HG02852 (cell line): ENCODE data around the gene RAB11FIP4.
A peak's percentile ranks its signal among the peaks of the same experiment; 100 is the strongest.

Experiments
- ATAC-seq: cut with Tn5 transposase; IDR thresholded peaks from one replicate; pipeline ENCODE4 v1.9.1; 2021; ENCODE audit warnings: mild to moderate bottlenecking, moderate library complexity; ENCODE audit not compliant: unreplicated experiment

RAB11FIP4 gene

GRCh38 chr17:31518478-31518877 is 127.0 kb downstream of the RAB11FIP4 start:
- no peak for ATAC-seq

DNA sequence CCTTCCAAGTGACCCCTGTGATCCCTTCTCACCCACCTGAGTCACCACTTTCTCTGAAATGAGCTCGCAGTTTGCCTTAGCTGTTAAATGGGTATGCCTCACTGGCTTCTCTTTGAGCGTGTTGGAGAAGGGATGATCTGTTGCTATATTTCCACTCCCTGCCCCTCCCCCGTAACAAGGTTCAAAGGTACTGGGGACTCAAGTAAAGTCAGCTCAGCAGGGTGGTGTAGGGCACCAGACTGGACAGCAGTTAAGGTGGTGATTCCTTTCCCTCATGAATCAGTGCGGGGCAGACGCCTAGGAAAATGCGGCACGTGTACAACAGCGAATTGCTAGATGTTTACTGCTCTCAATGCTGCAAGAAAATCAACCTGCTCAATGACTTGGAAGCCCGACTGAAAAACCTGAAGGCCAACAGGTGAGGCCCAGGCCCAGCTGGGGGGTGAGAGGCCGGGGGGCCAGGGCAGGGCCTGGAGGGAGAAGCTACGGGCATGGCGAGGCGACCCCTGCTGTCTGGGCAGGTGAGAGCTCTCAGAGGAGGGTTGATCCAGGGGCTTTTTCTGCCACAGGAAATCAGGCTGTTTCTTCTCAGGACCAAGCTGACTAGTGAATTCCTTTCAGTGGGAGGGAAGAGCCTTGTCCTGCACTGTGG is 130.3 kb downstream of the RAB11FIP4 start:
- no peak for ATAC-seq

DNA sequence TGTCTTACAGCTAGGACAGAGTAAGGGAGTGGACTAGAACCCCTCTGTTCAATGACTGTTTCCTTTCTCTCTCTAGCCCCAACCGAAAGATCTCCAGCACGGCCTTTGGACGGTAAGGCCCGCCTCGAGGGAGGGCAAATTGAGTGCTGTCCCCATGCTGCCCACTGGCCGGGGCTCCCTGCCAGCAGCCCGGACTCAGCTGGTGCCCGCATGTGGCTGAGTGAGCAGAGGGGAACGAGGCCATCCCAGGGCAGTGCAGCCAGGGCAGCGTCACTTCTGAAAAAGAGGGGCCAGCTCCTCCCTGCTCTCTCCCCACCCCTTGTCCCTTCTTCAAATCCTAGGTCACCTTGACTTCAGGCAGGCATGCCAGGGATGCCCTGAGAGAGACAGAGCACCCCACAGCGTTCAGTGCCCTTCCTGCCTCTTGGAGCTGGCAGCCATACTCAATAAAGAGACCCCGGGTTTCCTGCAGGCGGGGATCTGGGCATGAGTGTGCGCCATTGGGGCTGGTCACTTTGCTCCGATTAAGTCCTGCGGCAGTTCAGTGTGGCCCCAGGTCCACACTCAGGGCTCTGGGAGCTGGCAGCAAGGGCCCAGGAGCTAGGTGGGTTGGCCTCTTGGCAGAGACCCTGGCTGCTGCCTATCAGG is 130.9 kb downstream of the RAB11FIP4 start:
- ATAC-seq: no peak

DNA sequence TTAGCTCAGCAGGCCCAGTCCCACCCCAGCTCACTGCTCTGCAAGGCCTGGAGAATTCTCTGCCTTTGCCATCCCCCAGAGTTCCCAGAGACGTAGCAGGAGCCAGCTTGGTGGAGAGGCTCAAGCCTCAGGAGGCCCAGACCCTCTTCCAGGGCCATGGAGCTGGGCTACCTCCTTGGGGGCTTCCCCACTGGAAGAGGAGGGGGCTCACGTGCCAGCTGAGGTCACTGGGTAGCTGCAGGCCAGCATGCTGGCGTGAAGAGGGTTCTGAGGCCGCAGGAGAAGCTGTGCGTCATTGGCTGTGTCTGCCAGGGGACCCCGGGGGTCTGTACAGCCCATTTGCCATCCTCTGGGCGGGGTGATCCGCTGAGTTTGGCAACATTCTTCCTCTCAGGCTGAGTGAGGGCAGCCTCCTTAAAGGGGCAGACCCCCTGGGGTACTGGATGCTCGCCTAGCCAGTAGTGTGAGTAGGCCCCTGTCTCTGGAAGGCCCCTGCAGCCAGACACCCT is 131.6 kb downstream of the RAB11FIP4 start:
- no peak for ATAC-seq

GRCh38 chr17:31523862-31524730 is 132.6 kb downstream of the RAB11FIP4 start:
- ATAC-seq: no peak

DNA sequence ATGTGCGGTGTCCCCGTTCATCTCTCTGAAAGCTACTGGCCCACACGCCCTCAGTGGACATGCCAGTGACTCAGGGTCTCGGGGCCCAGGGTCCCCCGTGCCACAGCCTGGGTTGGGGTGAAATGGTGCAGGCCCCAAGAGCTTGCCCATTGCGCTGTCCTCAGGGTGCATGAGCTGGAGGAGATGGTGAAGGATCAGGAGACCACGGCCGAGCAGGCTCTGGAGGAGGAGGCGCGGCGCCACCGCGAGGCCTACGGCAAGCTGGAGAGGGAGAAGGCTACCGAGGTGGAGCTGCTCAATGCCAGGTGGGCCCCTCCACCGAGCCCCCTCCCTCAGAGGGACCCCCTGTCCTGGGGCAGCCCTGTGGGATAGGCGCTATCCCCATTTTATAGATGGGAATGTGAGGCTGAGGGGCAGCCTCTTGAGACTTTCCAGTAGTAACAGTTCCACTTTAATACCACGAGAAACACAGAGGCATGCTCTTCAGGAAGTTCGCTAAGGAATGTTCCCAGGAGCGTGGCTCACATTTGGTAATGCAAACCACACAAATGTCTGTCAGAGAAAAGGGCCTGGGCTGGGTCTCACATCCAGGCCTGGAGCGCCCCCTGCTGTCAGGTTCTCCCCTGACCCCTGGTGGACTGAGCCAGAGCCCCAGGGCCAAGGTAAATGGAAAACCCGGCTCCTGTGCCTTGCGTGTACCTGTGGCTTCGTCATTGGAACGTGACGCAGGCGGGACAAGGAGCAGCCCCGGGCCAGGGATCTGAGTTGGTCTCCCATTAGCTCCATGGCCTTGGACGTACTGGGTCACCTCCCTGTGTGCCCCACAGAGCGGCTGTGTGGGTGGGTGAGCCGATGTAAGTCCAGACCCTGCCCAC is 133.7 kb downstream of the RAB11FIP4 start:
- no peak for ATAC-seq

GRCh38 chr17:31525801-31526549 is 134.5 kb downstream of the RAB11FIP4 start:
- ATAC-seq: no peak

- ATAC-seq: no peak
These were observed 136.1 kb downstream of the RAB11FIP4 start for GRCh38 chr17:31527606-31528005.

- no peak for ATAC-seq
These were observed 136.9 kb downstream of the RAB11FIP4 start for GRCh38 chr17:31528291-31528874.

DNA sequence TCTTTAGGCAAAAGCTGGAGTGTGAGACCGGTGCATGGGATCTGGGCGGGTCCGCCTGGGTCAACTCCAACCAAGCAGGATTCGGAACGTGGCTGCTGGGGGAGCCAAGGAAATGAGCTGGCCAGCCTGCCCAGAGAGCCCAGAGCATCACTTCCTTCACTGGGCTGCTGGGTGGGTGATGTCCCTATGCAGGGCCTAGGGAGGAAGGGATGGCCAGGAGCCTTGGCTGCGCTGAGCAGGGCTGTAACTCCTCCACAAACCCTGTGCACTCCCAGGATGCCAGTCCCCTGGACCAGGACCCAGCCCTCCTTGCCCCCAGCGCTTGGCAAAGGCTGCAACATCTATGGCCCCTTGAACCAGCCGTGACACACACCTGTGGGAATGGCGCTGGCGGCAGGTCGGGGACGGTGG is 138.4 kb downstream of the RAB11FIP4 start:
- no peak for ATAC-seq

DNA sequence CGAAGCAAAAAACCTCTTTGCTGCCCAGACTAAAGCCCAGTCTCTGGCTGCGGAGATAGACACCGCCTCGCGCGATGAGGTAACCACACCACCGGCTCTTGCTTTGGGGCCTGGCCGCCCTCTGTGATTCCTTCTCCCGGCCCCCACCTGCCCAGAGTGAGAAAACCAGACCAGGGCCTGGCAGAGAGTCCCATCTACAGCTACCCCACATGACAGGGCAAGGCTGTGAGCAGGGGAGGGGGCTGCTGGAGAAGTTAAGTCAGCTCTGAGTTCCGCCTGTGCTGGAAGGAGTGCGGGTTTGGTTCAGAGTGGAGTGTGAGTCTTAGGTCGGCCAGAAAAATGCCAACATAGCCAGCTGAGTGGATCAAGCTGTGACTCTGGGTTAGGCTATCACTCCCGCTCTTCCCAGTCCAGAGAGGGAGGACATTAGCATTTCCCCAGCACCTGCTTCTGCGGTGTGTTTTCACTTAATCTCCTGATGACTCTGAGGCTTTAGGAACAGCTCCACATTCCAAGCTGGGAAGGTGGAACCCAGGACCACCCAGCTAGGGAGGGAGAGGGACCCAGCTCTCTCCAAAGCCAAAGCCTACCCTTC is 139.0 kb downstream of the RAB11FIP4 start:
- ATAC-seq: no peak

DNA sequence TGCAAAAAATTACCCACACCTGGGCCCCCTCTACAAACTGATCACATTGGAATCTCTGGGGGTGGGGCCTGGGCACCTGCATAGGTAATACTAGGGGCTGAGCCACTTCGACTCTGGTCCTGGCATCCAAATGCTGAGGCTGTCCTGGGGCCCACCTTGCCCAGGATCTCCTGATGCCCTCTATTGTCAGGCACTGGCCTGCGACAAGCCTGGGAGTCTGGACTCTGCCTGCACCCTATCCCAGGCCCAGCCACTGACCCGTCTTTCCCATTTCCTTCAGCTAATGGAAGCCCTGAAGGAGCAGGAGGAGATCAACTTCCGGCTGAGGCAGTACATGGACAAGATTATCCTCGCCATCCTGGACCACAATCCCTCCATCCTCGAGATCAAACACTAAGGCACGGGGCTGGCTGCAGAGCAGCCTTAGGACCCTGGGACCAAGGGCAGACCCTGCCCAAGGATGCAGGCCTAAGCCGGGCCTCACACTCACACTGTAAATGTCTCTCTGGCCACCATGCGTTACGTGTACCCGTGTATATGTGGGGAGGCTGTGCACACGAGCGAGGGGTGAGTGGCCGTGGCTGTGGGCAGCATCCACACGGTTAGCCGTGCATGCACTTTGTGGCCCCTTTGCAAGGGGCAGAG is 140.0 kb downstream of the RAB11FIP4 start:
- ATAC-seq: no peak

DNA sequence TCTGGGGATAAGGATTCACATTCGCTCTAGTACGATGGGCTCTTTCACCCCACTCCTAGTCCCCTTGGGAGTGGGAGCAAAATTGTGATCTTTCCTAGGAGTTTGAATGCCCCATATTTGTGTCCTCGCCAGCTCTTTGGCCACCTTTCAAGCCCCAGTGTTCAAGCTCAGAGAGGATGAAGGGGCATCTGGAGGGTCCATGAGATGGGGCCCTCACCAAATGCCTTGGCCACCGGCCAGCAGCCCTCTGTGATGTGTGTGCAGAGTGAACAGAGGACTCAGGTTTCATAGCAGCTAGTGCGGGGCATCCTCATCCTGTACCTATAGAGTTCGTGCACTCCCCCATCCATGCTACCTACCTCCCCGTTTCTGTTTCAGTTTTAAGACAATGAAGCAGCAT is 140.6 kb downstream of the RAB11FIP4 start:
- ATAC-seq: no peak

GRCh38 chr17:31532526-31532925 is 141.1 kb downstream of the RAB11FIP4 start:
- ATAC-seq: no peak

DNA sequence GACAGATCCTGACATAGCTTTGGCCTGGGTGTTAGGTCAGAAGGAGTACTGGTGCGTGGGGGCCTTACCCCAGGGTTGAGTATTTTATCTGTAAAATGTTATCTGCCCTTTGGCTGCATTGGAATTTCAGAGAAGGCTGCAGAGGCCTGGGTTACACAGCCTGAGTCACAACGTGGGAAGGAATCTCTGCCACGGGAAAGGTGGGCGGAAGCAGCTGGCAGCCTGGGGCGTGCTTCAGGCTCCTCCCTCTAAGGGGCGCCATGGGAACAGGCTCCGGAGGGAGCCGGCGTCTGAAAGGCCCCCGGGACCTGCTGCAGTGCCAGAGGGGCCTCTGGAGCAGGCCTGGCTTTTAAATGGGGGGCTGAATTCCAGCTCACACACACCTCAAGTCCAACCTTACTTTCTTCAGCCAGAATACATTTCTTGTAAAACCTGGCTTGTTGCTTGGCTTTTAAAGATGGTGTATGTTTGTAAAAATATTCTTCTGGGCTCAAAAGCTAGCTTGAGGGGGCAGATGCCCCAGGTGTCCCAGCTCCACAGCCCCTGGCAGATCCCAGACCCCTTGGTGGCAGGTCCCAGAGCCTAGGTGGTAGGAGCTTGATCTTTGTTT is 142.2 kb downstream of the RAB11FIP4 start:
- ATAC-seq: no peak

- no peak for ATAC-seq
These were observed 142.9 kb downstream of the RAB11FIP4 start for GRCh38 chr17:31534223-31534888.

- peak; percentile 77 for ATAC-seq
These were observed 144.1 kb downstream of the RAB11FIP4 start for GRCh38 chr17:31535581-31535981.

DNA sequence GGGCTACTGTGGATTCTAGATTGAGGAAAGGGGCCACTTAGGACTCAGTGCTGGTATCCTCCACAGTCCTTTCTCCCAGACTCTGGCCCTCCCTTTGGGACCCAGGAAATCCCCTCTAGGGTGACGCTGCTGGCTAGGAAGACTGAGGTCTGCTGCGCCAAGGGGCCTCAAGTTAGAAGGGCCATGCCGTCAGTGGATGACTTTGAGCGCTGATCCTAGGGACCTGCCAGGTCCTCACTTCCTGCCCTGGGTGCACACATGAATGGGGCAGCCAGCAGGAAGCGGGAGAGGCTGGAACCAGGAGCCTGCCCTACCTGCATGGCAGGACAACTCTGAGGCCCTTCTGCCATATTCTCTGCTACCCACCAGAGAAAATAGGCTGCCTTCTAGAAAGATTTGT is 145.0 kb downstream of the RAB11FIP4 start:
- no peak for ATAC-seq
